HL-60 (cell line): ENCODE data around the gene BSN.

Experiments used
- DNase-seq, 2 experiments: peaks; one replicate each; pipeline ENCODE4 v3.0.0-alpha.2; 2010 to 2020; ENCODE audit warnings: low read depth in 1 of 2, low spot score in 1 of 2
- H3K27ac ChIP-seq: fragments of 250-450 bp; sonication (Bioruptor Pico); replicated peaks from 2 replicates; pipeline ENCODE4 v1.5.1; 2020; ENCODE audit warnings: mild to moderate bottlenecking, moderate library complexity
- H3K27me3 ChIP-seq: fragments of 250-450 bp; sonication (Bioruptor Pico); 2 replicates; pipeline ENCODE4 v1.5.1; 2021; ENCODE audit warnings: mild to moderate bottlenecking, moderate library complexity; ENCODE audit not compliant: insufficient read depth, poor library complexity, severe bottlenecking
- H3K4me3 ChIP-seq: replicated peaks from 2 replicates; pipeline ENCODE4 v1.5.1; 2011; ENCODE audit warnings: mild to moderate bottlenecking, control low read depth, low read length; ENCODE audit not compliant: insufficient read depth
- GABPA ChIP-seq: IDR thresholded peaks from 2 replicates; pipeline ENCODE4 v1.6.1; 2012; ENCODE audit warnings: low read depth
- POLR2AphosphoS5 ChIP-seq: IDR thresholded peaks from 2 replicates; pipeline ENCODE4 v1.6.1; 2012; ENCODE audit warnings: low read depth
- SPI1 ChIP-seq: IDR thresholded peaks from 2 replicates; pipeline ENCODE4 v1.6.1; 2012; ENCODE audit warnings: low read depth, mild to moderate bottlenecking, borderline replicate concordance
- TF ChIP-seq, protein P1 (sequence below): IDR thresholded peaks from 2 replicates; pipeline ENCODE4 v1.6.1; 2012; ENCODE audit warnings: low read depth; ENCODE audit not compliant: insufficient replicate concordance
- TF ChIP-seq, protein P2 (sequence below): IDR thresholded peaks from one replicate; pipeline ENCODE4 v1.5.1; 2011; ENCODE audit warnings: low read length, control low read depth, inconsistent platforms; ENCODE audit not compliant: insufficient read depth

The BSN gene

DNA sequence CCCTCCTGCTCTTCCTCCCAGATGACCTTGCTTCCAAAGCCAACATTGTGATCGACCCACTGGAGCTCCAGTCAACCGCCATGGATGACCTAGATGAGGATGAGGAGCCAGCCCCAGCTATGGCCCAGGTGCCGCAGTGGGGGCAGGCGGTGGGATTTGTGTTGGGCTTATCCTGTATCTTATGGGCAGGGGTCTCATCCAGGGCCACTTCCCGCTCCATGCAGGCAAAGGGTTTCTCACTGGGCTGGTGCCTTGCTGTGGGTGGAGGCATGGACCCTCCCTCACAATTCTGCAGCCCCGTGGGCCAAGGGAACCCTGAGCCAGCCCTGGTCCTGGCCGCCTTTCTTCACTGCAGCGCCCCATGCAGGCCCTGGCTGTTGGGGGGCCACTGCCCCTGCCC, 150.4 kb downstream of the BSN start:
- Histone ChIP-seq H3K27ac (no peak overlapping the region), H3K4me3 (no peak overlapping the region), H3K27me3 (no peaks in the 10 kb centered on the region)
- TF ChIP-seq GABPA (no peak), POLR2AphosphoS5 (no peak), SPI1 (no peak)
- TF ChIP-seq, protein P1, sequence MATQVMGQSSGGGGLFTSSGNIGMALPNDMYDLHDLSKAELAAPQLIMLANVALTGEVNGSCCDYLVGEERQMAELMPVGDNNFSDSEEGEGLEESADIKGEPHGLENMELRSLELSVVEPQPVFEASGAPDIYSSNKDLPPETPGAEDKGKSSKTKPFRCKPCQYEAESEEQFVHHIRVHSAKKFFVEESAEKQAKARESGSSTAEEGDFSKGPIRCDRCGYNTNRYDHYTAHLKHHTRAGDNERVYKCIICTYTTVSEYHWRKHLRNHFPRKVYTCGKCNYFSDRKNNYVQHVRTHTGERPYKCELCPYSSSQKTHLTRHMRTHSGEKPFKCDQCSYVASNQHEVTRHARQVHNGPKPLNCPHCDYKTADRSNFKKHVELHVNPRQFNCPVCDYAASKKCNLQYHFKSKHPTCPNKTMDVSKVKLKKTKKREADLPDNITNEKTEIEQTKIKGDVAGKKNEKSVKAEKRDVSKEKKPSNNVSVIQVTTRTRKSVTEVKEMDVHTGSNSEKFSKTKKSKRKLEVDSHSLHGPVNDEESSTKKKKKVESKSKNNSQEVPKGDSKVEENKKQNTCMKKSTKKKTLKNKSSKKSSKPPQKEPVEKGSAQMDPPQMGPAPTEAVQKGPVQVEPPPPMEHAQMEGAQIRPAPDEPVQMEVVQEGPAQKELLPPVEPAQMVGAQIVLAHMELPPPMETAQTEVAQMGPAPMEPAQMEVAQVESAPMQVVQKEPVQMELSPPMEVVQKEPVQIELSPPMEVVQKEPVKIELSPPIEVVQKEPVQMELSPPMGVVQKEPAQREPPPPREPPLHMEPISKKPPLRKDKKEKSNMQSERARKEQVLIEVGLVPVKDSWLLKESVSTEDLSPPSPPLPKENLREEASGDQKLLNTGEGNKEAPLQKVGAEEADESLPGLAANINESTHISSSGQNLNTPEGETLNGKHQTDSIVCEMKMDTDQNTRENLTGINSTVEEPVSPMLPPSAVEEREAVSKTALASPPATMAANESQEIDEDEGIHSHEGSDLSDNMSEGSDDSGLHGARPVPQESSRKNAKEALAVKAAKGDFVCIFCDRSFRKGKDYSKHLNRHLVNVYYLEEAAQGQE, result no peak
- TF ChIP-seq, protein P2, sequence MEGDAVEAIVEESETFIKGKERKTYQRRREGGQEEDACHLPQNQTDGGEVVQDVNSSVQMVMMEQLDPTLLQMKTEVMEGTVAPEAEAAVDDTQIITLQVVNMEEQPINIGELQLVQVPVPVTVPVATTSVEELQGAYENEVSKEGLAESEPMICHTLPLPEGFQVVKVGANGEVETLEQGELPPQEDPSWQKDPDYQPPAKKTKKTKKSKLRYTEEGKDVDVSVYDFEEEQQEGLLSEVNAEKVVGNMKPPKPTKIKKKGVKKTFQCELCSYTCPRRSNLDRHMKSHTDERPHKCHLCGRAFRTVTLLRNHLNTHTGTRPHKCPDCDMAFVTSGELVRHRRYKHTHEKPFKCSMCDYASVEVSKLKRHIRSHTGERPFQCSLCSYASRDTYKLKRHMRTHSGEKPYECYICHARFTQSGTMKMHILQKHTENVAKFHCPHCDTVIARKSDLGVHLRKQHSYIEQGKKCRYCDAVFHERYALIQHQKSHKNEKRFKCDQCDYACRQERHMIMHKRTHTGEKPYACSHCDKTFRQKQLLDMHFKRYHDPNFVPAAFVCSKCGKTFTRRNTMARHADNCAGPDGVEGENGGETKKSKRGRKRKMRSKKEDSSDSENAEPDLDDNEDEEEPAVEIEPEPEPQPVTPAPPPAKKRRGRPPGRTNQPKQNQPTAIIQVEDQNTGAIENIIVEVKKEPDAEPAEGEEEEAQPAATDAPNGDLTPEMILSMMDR, result no peak
- DNase-seq, result no peak

DNA sequence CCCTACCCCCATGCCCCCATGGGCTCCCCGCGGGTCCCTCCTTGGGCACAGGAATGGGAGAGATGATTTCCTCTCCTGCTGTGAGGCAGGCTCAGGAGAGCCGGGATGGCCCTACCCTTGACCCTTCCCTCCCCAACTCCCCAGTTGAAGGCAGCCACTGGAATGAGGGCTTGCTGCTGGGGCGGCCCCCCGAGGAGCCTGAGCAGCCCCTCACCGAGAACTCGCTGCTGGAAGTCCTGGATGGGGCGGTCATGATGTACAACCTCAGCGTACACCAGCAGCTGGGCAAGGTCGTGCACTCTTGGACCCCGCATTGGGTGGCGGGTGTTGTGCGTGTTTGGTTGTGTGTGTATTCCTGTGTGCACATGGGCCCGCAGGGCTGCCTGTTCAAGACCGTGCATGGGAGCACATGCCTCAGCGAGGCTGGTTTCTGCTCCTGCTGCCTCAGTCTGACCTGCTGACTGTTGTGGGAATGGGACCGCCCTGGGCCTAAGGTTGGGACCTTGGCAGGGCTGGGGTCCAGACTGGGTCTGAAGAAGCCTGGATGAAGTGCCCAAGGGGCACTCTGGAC, 151.2 kb downstream of the BSN start:
- Histone ChIP-seq H3K27me3 (no peaks in the 10 kb centered on the region), H3K4me3 (no peak overlapping the region), H3K27ac (no peak overlapping the region)
- TF ChIP-seq, protein P1, result no peak
- no peak for TF ChIP-seq GABPA
- DNase-seq, result no peak

DNA sequence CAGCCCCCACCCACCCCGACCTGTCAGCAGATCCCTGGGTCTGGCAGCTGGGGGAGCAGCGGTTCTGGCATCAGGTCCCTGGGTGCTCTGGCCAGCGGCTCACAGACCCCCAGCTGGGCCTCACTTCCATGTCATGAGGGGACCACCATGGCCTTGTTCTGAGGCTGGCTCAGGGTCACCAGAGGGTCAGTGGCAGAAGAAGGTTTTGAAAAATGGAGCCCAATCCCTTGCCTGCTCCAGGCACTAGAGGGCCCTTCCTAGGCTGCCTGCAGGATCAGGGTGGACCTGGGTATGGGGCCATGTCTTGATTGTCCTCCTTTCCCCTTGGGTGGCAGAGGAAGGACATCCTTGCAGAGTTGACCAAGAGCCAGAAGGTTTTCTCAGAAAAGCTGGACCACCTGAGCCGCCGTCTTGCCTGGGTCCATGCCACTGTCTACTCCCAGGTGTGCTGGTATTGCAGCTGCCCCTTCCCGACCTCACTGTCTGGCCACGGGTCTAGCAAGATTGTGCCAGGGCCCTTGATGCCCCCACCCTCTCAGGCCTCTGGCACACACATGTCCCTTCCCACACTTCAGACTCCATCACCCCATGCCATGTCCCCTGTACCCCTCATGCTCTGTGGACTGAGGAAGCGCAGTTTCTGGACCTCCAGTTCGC, 152.3 kb downstream of the BSN start:
- DNase-seq, result no peak
- no peak overlapping the region for H3K4me3 ChIP-seq
- no peak for TF ChIP-seq POLR2AphosphoS5
- TF ChIP-seq, protein P2, result no peak
- TF ChIP-seq GABPA, result no peak
- TF ChIP-seq, protein P1, result no peak
- no peak for TF ChIP-seq SPI1
- H3K27ac ChIP-seq, result no peak overlapping the region
- H3K27me3 ChIP-seq, result no peaks in the 10 kb centered on the region
